K562 (cell line): ENCODE data around the gene ELF2. TPM values are rescaled to one million over a fixed set of nuclear protein-coding genes. Genes with fewer than 3 reads are reported as not detected.

ENCODE experiments used
- ATAC-seq: fragments of 200-7000 bp; cut with Tn5 transposase; 3 replicates; pipeline ENCODE4 v1.9.1; 2020; ENCODE audit warnings: moderate library complexity
- BruUV-seq: library from RNA; stranded (reverse); fragments of 400-500 nt; replicated peaks from 2 replicates; lab custom pipeline; 2021; lab: Mats Ljungman, UMichigan
- CTCF ChIA-PET: fragments of 300-600 bp; formaldehyde crosslinking; extraction: SDS; loops from one replicate; lab custom pipeline; 2021; ENCODE audit warnings: low intra/inter-chr PET ratio; lab: Yijun Ruan, JAX
- POLR2A ChIA-PET: fragments of 300-600, 350-650 bp; sonication (Branson Sonifier 250); formaldehyde crosslinking; extraction: SDS; loops from one replicate; lab custom pipeline; 2021; ENCODE audit warnings: antibody characterized with exemption, inconsistent platforms; lab: Yijun Ruan, JAX
- DNase-seq, 4 experiments: peaks; one replicate each; pipeline versions ENCODE4 v3.0.0 to v3.0.0-alpha.2; 2011 to 2018; ENCODE audit warnings: low spot score in 3 of 4, mixed read lengths in 3 of 4; ENCODE audit errors: extremely low read depth in 1 of 4
- FAIRE-seq: peaks from 2 replicates; lab custom pipeline; 2011; peaks lifted over from hg19 to GRCh38; lab: Jason Lieb, UNC
- H2AFZ ChIP-seq: 2 replicates; pipeline ENCODE4 v1.6.0; 2011; ENCODE audit warnings: low read depth, low read length, control low read depth, inconsistent platforms
- H3K27ac ChIP-seq: fragments of 200-600 bp; 3 replicates; pipeline ENCODE4 v1.8.0; 2011; ENCODE audit warnings: low read depth, mild to moderate bottlenecking, control low read depth, inconsistent platforms, low read length, moderate library complexity, mixed read lengths; ENCODE audit errors: extremely low read depth
- H3K27me3 ChIP-seq, 2 experiments: fragments of 300-600 bp in 1 of 2; 2 replicates in 1 of 2; 3 replicates in 1 of 2; pipeline versions ENCODE4 v1.6.0 to v1.8.0; 2011; ENCODE audit warnings: inconsistent platforms in 2 of 2, low read length in 2 of 2, mild to moderate bottlenecking in 1 of 2, mixed read lengths in 1 of 2, moderate library complexity in 1 of 2; ENCODE audit not compliant: control insufficient read depth in 2 of 2, insufficient read depth in 2 of 2
- H3K36me3 ChIP-seq: fragments of 300-600 bp; 3 replicates; pipeline ENCODE4 v1.8.0; 2011; ENCODE audit warnings: mild to moderate bottlenecking, low read length, inconsistent platforms; ENCODE audit not compliant: control insufficient read depth, insufficient read depth
- H3K4me1 ChIP-seq, 2 experiments: fragments of 200-600 bp in 1 of 2; replicated peaks in 1 of 2; 2 replicates in 1 of 2; 3 replicates in 1 of 2; pipeline versions ENCODE4 v1.5.1 to v1.8.0; 2011; ENCODE audit warnings: inconsistent platforms in 2 of 2, low read length in 2 of 2, mild to moderate bottlenecking in 1 of 2, mixed read lengths in 1 of 2, moderate library complexity in 1 of 2; ENCODE audit not compliant: control insufficient read depth in 2 of 2, insufficient read depth in 2 of 2
- H3K4me2 ChIP-seq: 2 replicates; pipeline ENCODE4 v1.6.1; 2011; ENCODE audit warnings: low read length, control low read depth, inconsistent platforms, mixed read lengths; ENCODE audit not compliant: insufficient read depth
- H3K4me3 ChIP-seq: fragments of 200-600 bp; sonication (generic), shearing (Covaris generic); 2 replicates; pipeline ENCODE4 v1.5.1; 2016; ENCODE audit warnings: control low read depth, inconsistent platforms
- H3K79me2 ChIP-seq: fragments of 200-600 bp; 3 replicates; pipeline ENCODE4 v1.8.0; 2011; ENCODE audit warnings: low read length, inconsistent platforms; ENCODE audit not compliant: control insufficient read depth, insufficient read depth
- H3K9ac ChIP-seq, 2 experiments: 2 replicates each; pipeline versions ENCODE4 v1.6.0 to v1.6.1; 2011; ENCODE audit warnings: low read depth in 2 of 2, low read length in 2 of 2, control low read depth in 1 of 2, inconsistent platforms in 1 of 2, mild to moderate bottlenecking in 1 of 2, mixed read lengths in 1 of 2; ENCODE audit not compliant: insufficient read depth in 1 of 2
- H3K9me1 ChIP-seq: one replicate; pipeline ENCODE4 v1.6.0; 2011; ENCODE audit warnings: inconsistent platforms, mild to moderate bottlenecking, low read length, moderate library complexity; ENCODE audit not compliant: control insufficient read depth, insufficient read depth
- H3K9me3 ChIP-seq: replicated peaks from 2 replicates; pipeline ENCODE4 v1.5.1; 2011; ENCODE audit warnings: low read depth, low read length, inconsistent platforms; ENCODE audit not compliant: control insufficient read depth, insufficient read depth
- H4K20me1 ChIP-seq: replicated peaks from 2 replicates; pipeline ENCODE4 v1.6.1; 2011; ENCODE audit warnings: low read length, inconsistent platforms, mixed read lengths; ENCODE audit not compliant: control insufficient read depth, insufficient read depth
- ATF7 ChIP-seq: fragments of 450-650 bp; IDR thresholded peaks from 2 replicates; pipeline ENCODE4 v1.7.1; 2014; ENCODE audit warnings: mild to moderate bottlenecking, moderate library complexity
- DPF2 ChIP-seq: fragments of 450-650 bp; IDR thresholded peaks from 2 replicates; pipeline ENCODE4 v1.6.1; 2016
- E2F4 ChIP-seq: sonication (generic); formaldehyde crosslinking; IDR thresholded peaks from 2 replicates; pipeline ENCODE4 v1.8.0; 2022; ENCODE audit warnings: mild to moderate bottlenecking, low read depth, missing genetic modification reagents
- ETV5 ChIP-seq: sonication (generic); formaldehyde crosslinking; IDR thresholded peaks from 2 replicates; pipeline ENCODE4 v1.4.0; 2020; ENCODE audit warnings: low read depth, mild to moderate bottlenecking, missing genetic modification reagents
- FOXK2 ChIP-seq, 2 experiments: fragments of 450-650 bp; IDR thresholded peaks in 1 of 2; conservative IDR thresholded peaks in 1 of 2; 2 replicates each; pipeline ENCODE4 v1.6.1; 2016; ENCODE audit warnings: low read depth in 2 of 2, mild to moderate bottlenecking in 1 of 2
- HEY1 ChIP-seq: fragments of 250-450 bp; sonication (Bioruptor Pico); IDR thresholded peaks from 2 replicates; pipeline ENCODE4 v1.5.0; 2020; ENCODE audit warnings: mild to moderate bottlenecking, moderate library complexity, borderline replicate concordance
- MTA3 ChIP-seq: fragments of 450-650 bp; formaldehyde crosslinking; IDR thresholded peaks from 2 replicates; pipeline ENCODE4 v1.6.1; 2017; ENCODE audit warnings: mild to moderate bottlenecking, borderline replicate concordance
- NCOA4 ChIP-seq: fragments of 450-650 bp; IDR thresholded peaks from 2 replicates; pipeline ENCODE4 v1.6.1; 2018; ENCODE audit warnings: mild to moderate bottlenecking; ENCODE audit not compliant: partially characterized antibody
- NR2F6 ChIP-seq: fragments of 450-650 bp; formaldehyde crosslinking; IDR thresholded peaks from 2 replicates; pipeline ENCODE4 v1.4.0; 2020; ENCODE audit warnings: mild to moderate bottlenecking
- SMAD3 ChIP-seq: fragments of 450-650 bp; formaldehyde crosslinking; conservative IDR thresholded peaks from 2 replicates; pipeline ENCODE4 v1.4.0; 2020; ENCODE audit warnings: mild to moderate bottlenecking
- SMAD4 ChIP-seq: fragments of 250-450 bp; sonication (Bioruptor Pico); conservative IDR thresholded peaks from 2 replicates; pipeline ENCODE4 v1.8.0; 2021; ENCODE audit warnings: inconsistent platforms, mild to moderate bottlenecking, moderate library complexity
- SNIP1 ChIP-seq: fragments of 450-650 bp; IDR thresholded peaks from 2 replicates; pipeline ENCODE4 v1.7.1; 2017; ENCODE audit warnings: low read depth, mild to moderate bottlenecking
- YY1 ChIP-seq, 3 experiments: IDR thresholded peaks; 2 replicates each; pipeline ENCODE4 v1.6.1; 2011; ENCODE audit warnings: low read length in 2 of 3, mild to moderate bottlenecking in 2 of 3, moderate library complexity in 2 of 3, borderline replicate concordance in 1 of 3, control low read depth in 1 of 3, low read depth in 1 of 3; ENCODE audit not compliant: insufficient read depth in 3 of 3, insufficient replicate concordance in 2 of 3, control insufficient read depth in 1 of 3, insufficient read length in 1 of 3; ENCODE audit errors: extremely low read depth in 1 of 3
- ZBTB12 ChIP-seq: fragments of 250-450 bp; sonication (Bioruptor Pico); IDR thresholded peaks from 2 replicates; pipeline ENCODE4 v1.4.0; 2020
- ZNF134 ChIP-seq: fragments of 250-450 bp; sonication (Bioruptor Pico); conservative IDR thresholded peaks from 2 replicates; pipeline ENCODE4 v1.4.0; 2020
- ZNF589 ChIP-seq: fragments of 200-800 bp; sonication (Bioruptor generic); IDR thresholded peaks from 2 replicates; pipeline ENCODE4 v1.6.1; 2016; ENCODE audit warnings: low read depth, missing genetic modification characterization, missing compliant biosample characterization
- ZNF717 ChIP-seq: fragments of 250-450 bp; sonication (Bioruptor Pico); IDR thresholded peaks from 2 replicates; pipeline ENCODE4 v1.5.0; 2021
- ZNF77 ChIP-seq: fragments of 250-450 bp; sonication (Bioruptor Pico); IDR thresholded peaks from 2 replicates; pipeline ENCODE4 v1.5.0; 2020
- whole genome bisulfite sequencing: fragments of 100-300 bp; shearing (Covaris generic); methylation state at CpG from one replicate; pipeline ENCODE4 v1.1.6; 2016; ENCODE audit warnings: low coverage, mixed read lengths; ENCODE audit not compliant: insufficient coverage; ENCODE audit errors: missing lambda C conversion rate; 5-methylcytosine and 5-hydroxymethylcytosine counted together
- in situ Hi-C: fragments of 300-500 bp; cut with MboI; formaldehyde crosslinking; loops from 4 replicates; pipeline ENCODE4 v1.15.0; 2018; ENCODE audit warnings: inconsistent platforms, mixed read lengths
- intact Hi-C: fragments of 100-400 bp; cut with micrococcal nuclease; formaldehyde crosslinking; loops from 2 replicates; pipeline ENCODE4 v1.14.2; 2022
- polyA plus RNA-seq, 8 experiments: library from polyadenylated mRNA; depleted of rRNA in 4 of 8; stranded (reverse) in 5 of 8; unstranded in 3 of 8; fragments of >200 nt; fragmentation: Nextera tagmentation in 2 of 8; fragmentation: Illumina TruSeq in 1 of 8; extraction: Ambion mirVana in 2 of 8; extraction: Trizol in 1 of 8; gene quantifications; 2 replicates each; pipeline versions ENCODE4 v1.2.1 to v1.2.3, GENCODE V29; 2011 to 2014; ENCODE audit warnings: inconsistent platforms in 1 of 8, missing spikeins in 1 of 8
- total RNA-seq, 7 experiments: library from RNA; depleted of rRNA in 6 of 7; stranded (reverse); fragments of >200 nt in 6 of 7; fragmentation: Illumina TruSeq in 2 of 7; extraction: Trizol in 2 of 7; gene quantifications; 2 replicates each; pipeline versions ENCODE4 v1.2.1 to v1.2.3, GENCODE V29; 2011 to 2021; ENCODE audit warnings: low replicate concordance in 1 of 7
- TF ChIP-seq, protein P1 (sequence below): sonication (generic); formaldehyde crosslinking; IDR thresholded peaks from 2 replicates; pipeline ENCODE4 v1.8.0; 2022; ENCODE audit warnings: missing genetic modification reagents, mild to moderate bottlenecking, borderline replicate concordance

ELF2 gene
- total and polyA plus RNA-seq, 9 of the 15 experiments (the other 6 are each of a cell fraction or from before 2014, with no cell fraction given) = 9.4 to 58.7 (median 41.6) TPM

DNA sequence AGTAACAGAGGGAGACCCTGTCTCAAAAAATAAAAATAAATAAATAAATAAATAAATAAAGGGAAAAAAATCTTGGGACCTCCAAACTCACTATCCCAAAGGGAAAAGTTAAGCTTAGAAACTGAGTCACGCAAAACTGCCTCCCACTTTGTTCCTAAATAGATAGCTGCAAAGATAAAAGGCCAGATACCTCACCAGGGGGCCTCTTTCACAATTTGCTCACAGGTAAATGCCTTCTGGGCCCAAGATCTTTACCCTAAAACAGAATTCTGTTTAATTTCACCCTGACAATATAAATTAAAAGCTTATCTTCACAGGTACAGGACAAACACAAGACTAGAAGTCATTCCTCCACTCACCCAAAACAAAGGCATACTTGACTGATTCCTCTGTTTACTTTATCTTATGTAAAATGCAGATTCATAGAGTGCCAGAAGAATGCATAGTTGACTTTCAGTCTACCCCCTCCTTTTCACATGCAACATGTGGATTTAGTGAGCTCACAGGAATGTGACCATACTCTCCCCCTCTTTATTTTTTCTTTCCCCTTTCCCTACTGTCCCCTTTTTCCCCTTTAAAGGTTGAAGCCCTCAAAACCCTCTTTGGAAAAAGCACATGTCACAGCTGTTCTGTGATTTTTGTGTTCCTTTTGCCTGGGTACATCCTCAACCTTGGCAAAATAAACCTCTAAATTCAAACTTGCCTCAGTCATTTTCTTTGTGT is 23.4 kb downstream of the ELF2 start:
- intact Hi-C loops (loop anchor here (5.0 kb wide), 1 partner anchor 46 kb away; no protein-coding TSS in a partner anchor), in situ Hi-C loops (no loop called here)
- Histone ChIP-seq H3K9me3 (no peaks in the 10 kb centered on the region), H4K20me1 (no peaks in the 10 kb centered on the region), H3K4me2 (peak overlapping the region; percentile 39; the same call in 1 of the 2 replicates), H3K4me3 (no peak overlapping the region), H3K79me2 (peaks cover 81% of the 10 kb centered on the region), H3K27me3 (no peaks in the 10 kb centered on the region), H3K27ac (peak overlapping the region; percentile 55; the same call in 1 of the 3 replicates), H3K9ac (0 out of 4 replicates have a peak overlapping the region, but pooled peaks of 1 of the 2 experiments have one; percentile 12), H2AFZ (peak overlapping the region; percentile 19; the same call in 1 of the 2 replicates), H3K9me1 (no peaks in the 10 kb centered on the region), H3K36me3 (peaks cover 6% of the 10 kb centered on the region; the same call in 1 of the 3 replicates), H3K4me1 (peaks cover 17 to 19% of the 10 kb centered on the region in 2 experiments; a peak in 4 of 5 replicates)
- ChIA-PET POLR2A (interaction anchor here (0.7 to 2.7 kb wide), 7 partner anchors 9 to 133 kb away, joined by 3 to 17 read pairs (median 9); partner anchors contain the start of gene ELF2), CTCF (interaction anchor here (0.6 kb wide), 1 partner anchor 117 kb away, joined by 3 read pairs; no protein-coding TSS in a partner anchor)
- 18% methylated on average over 1 of the region's 1 CpG for WGBS
- peak; percentile 51 for FAIRE-seq
- no TSS peak for BruUV-seq
- ATAC-seq = peak; percentile 54
- no peak for DNase-seq
- TF ChIP-seq ZNF717 = no peak
- TF ChIP-seq HEY1 (CRISPR knock-in tag) = no peak
- peak; percentile 14; the same call in 1 of the 2 replicates for TF ChIP-seq DPF2
- no peak for TF ChIP-seq YY1 (IDR thresholded peaks at IDR 0.05; ENCODE audit: borderline replicate concordance in 1 of 3, control insufficient read depth in 1 of 3, extremely low read depth in 1 of 3, insufficient read depth in 3 of 3, insufficient read length in 1 of 3, insufficient replicate concordance in 2 of 3, low read depth in 1 of 3, low read length in 2 of 3)
- no peak for TF ChIP-seq ZBTB12 (CRISPR knock-in tag)
- no peak for TF ChIP-seq NCOA4
- TF ChIP-seq MTA3 = no peak
- peak in 1 of 2 experiments; percentile 34; a peak in 2 of 4 replicates for TF ChIP-seq FOXK2 (conservative IDR thresholded peaks at IDR 0.05 in 1 of 2, IDR thresholded peaks at IDR 0.05 in 1 of 2; ENCODE audit: low read depth in 2 of 2)
- no peak for TF ChIP-seq SMAD4
- no peak for TF ChIP-seq SNIP1
- TF ChIP-seq SMAD3 (CRISPR knock-in tag) = no peak
- TF ChIP-seq E2F4 (CRISPR knock-in tag) = no peak
- TF ChIP-seq, protein P1, sequence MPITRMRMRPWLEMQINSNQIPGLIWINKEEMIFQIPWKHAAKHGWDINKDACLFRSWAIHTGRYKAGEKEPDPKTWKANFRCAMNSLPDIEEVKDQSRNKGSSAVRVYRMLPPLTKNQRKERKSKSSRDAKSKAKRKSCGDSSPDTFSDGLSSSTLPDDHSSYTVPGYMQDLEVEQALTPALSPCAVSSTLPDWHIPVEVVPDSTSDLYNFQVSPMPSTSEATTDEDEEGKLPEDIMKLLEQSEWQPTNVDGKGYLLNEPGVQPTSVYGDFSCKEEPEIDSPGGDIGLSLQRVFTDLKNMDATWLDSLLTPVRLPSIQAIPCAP (CRISPR knock-in tag) = no peak
- TF ChIP-seq ZNF134 = no peak
- TF ChIP-seq NR2F6 (CRISPR knock-in tag) = no peak
- no peak for TF ChIP-seq ZNF77 (CRISPR knock-in tag)
- TF ChIP-seq ATF7 = no peak
- no peak for TF ChIP-seq ZNF589
- no peak for TF ChIP-seq ETV5 (CRISPR knock-in tag)
